GM19467 (cell line): ENCODE results near the gene TBC1D2B.
"Not testable (repeated sequence)": the region's sequence is repeated elsewhere in the genome, so short reads cannot be mapped to it uniquely, and the experiment has no call there.

Source experiments
- ATAC-seq: cut with Tn5 transposase; IDR thresholded peaks from one replicate; pipeline ENCODE4 v1.9.1; 2021; ENCODE audit warnings: mild to moderate bottlenecking, moderate library complexity; ENCODE audit not compliant: unreplicated experiment

The TBC1D2B gene

GRCh38 chr15:77992356-77993222 lies 84.9 kb downstream of the TBC1D2B start:
- no peak for ATAC-seq

- ATAC-seq, result not testable (repeated sequence)
These were observed 85.8 kb downstream of the TBC1D2B start for GRCh38 chr15:77991658-77992201.

DNA sequence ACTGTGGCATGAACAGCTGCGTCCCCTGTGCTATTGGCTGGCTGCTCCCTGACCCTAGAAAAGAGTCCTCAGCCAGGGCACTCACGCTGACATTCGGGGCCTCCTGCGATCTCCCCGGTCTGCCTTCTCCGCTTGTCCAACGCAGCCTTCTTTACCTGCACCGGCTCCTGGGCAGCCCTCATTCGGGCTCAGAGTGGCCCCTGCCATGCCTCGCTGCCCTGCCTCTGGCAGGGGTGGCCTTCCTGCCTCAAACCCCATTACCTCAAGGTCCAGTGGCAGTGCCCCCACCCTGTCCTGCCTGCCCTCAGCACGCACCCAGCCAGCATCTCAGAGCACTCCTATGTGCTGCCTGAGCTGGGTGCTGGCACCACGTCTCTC lies 86.5 kb downstream of the TBC1D2B start:
- no peak for ATAC-seq

DNA sequence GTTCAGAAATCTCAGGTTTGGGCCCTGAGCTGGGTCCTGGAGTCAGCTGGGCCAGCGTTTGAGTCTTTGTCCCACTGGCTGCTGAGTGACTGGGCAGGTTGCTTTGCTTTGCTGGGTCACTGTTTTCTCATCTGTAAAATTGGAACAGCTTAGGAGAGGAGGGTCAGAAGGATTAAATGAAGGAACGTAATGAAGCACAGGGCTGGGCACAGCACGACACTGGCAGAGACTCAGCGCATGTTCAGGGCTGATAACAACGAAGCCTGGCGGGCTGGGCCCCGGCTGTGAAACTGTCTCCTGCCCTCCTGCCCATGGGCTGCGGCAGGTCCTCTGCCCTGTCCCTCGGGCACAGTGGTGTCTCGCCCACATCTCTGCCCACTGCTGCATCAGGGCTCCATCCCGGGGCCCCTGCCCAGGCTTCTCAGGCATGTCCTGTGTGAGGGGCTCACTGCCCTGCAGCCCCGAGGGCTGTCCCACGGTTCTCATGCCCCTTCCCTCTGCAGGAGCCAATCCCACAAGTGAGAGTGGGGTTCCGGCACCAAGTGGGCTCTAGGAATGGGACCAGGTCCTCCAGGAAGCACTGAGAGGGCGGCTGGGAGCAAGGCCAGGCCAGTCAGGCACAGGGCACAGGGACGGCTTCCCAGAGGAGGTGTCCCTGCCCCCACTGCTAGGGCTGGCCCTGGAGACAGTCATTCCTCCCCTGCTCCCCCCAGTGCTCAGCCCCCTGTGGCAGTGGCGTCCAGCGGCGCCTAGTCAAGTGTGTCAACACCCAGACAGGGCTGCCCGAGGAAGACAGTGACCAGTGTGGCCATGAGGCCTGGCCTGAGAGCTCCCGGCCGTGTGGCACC lies 88.0 kb downstream of the TBC1D2B start:
- ATAC-seq, result no peak

GRCh38 chr15:77988347-77989295 lies 88.9 kb downstream of the TBC1D2B start:
- ATAC-seq, result no peak

GRCh38 chr15:77987765-77988136 lies 89.8 kb downstream of the TBC1D2B start:
- ATAC-seq, result not testable (repeated sequence)

DNA sequence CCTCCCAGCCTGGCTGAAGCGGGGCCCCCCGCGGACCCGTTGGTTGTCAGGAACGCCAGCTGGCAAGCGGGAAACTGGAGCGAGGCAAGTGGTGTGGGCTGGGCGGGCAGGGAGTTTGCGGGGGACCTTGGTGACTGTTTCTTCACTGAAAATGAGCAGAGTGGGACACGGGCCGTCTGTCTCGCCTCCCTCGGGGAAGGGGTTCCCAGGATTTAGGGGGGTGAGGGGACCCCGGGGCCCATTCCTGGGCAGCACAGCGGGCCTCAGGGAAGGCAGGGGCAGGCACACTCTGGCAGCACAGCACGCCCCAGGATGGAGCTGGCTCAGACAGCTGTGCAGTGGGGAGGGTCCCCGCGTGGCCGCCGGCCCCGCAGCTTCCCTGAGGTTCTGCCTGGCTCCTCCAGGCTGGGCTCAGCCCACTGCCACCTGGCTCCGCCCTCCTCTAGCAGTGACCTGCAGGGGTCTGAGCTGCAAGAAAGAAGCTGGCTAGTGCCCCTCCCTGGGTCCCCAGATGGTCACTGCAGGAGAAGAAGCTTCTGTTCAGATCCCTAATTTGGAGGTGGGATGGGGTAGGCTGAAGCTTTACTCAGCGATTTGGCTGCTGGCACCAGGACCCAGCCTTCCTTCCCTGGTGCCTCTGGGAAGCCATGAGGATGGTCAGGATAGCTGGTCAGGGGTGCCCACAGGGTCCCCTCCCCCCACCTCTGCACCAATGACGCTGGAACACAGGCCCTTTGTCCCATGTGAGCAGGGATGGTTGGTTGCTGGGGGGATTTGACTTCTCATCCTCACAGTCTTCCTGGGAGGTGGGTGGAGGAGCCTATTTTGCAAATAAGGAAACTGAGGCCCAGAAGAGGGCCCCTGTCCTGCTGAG lies 90.4 kb downstream of the TBC1D2B start:
- ATAC-seq, result no peak

DNA sequence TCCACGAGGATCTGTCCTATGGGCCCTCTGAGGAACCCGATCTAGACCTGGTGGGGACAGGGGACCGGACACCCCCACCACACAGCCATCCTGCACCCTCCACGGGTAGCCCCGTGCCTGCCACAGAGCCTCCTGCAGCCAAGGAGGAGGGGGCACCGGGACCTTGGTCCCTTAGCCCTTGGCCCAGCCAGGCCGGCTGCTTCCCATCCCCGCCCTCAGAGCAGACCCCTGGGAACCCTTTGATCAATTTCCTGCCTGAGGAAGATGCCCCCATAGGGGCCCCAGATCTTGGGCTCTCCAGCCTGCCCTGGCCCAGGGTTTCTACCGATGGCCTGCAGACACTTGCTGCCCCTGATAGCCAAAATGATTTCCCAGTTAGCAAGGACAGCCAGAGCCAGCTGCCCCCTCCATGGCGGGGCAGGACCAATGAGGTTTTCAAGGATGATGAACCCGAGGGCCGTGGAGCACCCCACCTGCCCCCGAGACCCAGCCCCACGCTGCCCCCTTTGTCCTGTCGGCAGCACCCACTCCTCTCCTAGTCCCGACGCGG lies 91.5 kb downstream of the TBC1D2B start:
- ATAC-seq, result no peak

DNA sequence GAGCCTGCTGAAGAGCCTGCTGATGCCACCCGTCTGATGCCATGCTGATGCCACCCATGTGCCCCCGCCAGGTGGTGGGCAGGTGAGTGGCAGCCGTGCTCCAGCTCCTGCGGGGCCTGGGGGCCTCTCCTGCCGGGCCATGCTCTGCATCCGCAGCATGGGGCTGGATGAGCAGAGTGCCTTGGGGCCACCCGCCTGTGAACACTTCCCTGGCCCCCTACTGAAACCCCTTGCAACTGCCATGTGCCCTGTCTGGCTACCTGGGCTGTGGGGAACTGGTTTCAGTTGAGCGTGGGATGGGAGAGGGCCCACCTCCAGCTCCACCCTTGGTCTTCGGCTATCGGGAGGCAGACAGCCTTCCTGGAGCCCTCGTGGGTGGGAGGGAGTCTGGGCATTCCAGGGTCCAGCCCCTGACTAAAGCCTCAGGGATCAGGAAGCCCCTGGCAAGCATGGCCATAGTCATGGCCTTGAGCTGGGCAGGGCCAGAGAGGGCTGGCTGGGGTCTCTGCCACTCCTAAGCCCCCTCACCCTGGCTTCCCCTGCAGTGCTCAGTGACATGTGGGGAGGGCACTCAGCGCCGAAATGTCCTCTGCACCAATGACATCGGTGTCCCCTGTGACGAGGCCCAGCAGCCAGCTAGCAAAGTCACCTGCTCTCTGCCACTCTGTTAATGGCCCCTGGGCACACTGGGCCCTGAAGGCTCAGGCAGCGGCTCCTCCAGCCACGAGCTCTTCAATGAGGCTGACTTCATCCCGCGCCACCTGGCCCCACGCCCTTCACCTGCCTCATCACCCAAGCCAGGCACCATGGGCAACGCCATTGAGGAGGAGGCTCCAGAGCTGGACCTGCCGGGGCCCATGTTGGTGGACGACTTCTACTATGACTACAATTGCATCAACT lies 92.2 kb downstream of the TBC1D2B start:
- ATAC-seq, result no peak

DNA sequence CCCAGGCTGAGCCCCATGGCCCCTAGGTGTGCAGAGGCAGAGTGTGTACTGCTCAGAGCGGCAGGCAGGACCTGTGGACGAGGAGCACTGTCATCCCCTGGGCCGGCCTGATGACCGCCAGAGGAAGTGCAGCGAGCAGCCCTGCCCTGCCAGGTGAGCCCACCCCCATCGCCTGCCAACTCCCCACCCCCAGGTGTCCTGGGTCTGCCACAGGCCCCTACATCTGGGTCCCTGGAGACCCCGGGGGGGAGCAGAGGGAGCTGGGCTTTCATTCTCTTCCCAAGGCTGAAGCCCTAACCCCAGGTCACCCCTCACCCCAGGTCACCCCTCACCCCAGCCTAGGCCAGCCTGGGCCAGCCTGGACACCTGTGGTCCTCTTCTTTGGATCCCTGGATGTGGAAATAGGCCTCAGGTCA lies 93.1 kb downstream of the TBC1D2B start:
- no peak for ATAC-seq

DNA sequence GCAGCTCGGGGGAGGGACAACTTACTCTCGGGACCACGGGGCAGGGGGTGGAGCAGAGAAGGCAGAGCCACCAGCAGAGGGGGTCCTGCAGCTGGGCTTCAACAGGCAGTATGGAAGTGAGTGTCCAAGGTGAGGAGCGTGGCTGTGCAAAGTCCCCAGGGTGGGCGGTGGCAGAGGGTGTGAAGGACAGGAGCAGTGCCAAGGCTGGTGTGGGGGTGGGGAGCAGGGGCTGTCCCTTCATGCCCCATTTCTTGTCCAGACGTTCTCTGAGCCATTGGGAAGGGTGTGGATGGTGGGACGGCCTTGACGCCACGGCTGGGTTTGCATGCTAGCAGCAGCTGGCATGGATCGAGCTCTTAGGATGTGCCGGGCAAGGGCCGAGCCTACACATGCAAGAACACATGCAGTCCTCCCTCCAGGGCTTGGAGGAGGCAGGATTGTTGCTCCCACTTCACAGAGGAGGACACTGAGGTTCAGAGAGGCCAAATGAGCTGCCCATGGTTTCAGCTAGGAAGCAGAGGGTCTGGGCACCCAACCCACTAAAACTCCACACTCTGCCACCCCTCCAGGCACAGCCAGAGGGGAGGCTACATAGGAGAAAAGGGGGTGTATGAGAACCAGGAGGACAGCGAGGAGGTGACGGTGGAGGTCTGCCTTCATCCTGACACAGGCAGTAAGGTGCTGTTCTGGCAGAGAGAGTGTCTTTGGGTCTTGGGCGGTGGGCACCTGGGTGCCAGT lies 93.6 kb downstream of the TBC1D2B start:
- no peak for ATAC-seq

- ATAC-seq, result no peak
These were observed 94.3 kb downstream of the TBC1D2B start for GRCh38 chr15:77983091-77983707.

DNA sequence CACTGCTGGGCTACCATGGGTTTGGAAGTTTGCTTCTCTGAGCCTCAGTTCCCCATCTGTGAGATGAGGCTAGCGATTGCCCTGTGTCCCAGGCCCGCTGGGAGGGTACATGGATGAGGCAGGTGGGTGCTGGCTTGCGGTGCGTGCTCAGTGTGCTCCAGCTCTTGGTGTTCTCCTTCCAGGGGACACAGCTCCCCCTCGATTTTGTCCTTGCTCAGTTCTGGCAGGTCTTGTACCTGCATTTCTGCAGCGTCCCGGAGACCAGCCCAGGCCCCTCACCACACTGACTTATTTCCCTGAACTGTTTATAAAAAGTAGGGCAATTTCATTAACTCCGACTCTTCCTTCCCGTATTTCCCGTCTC lies 95.4 kb downstream of the TBC1D2B start:
- no peak for ATAC-seq

GRCh38 chr15:77981281-77982126 lies 96.0 kb downstream of the TBC1D2B start:
- no peak for ATAC-seq

GRCh38 chr15:77980674-77981073 lies 96.8 kb downstream of the TBC1D2B start:
- not testable (repeated sequence) for ATAC-seq

DNA sequence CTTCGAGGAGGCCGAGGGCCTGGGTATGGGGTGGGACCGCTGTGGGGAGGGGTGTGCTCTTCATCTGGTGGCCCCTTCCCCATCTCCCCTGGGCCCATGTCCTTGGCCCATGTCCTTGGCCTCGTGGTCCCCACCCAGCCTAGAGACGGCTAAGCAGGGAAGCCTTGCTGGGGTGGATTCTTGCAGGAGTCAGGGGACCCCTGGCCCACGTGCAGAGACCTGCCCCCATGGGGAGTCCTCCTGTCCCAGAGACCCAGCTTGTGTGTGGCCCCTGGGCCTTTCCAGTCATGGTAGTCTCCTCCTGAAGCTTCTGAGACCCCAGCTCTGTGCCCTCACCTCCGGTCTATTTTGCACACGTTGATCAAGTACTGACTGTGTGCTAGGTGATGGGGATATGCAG lies 97.4 kb downstream of the TBC1D2B start:
- no peak for ATAC-seq
